PFSK-1 (cell line): ENCODE measurements around the gene DIP2A.

Experiments
- POLR2AphosphoS5 ChIP-seq: IDR thresholded peaks from 2 replicates; pipeline ENCODE4 v1.6.1; 2012; ENCODE audit warnings: low read depth, mild to moderate bottlenecking, control low read depth, low read length, moderate library complexity
- SIN3A ChIP-seq: IDR thresholded peaks from 2 replicates; pipeline ENCODE4 v1.6.1; 2012; ENCODE audit warnings: mild to moderate bottlenecking, low read length, moderate library complexity, borderline replicate concordance; ENCODE audit not compliant: insufficient read depth
- TAF1 ChIP-seq: IDR thresholded peaks from 2 replicates; pipeline ENCODE4 v1.6.1; 2012; ENCODE audit warnings: low read length, control low read depth, borderline replicate concordance; ENCODE audit not compliant: insufficient read depth
- TF ChIP-seq, protein P1 (sequence below), 2 experiments: IDR thresholded peaks; 2 replicates each; pipeline versions ENCODE4 v1.6.1 to v1.8.0; 2011 to 2012; ENCODE audit warnings: low read depth in 2 of 2, low read length in 2 of 2, control low read depth in 1 of 2, inconsistent platforms in 1 of 2, mild to moderate bottlenecking in 1 of 2, moderate library complexity in 1 of 2; ENCODE audit not compliant: insufficient read depth in 1 of 2

- TF ChIP-seq POLR2AphosphoS5, result no peak
- TF ChIP-seq SIN3A, result no peak
- TF ChIP-seq, protein P1, sequence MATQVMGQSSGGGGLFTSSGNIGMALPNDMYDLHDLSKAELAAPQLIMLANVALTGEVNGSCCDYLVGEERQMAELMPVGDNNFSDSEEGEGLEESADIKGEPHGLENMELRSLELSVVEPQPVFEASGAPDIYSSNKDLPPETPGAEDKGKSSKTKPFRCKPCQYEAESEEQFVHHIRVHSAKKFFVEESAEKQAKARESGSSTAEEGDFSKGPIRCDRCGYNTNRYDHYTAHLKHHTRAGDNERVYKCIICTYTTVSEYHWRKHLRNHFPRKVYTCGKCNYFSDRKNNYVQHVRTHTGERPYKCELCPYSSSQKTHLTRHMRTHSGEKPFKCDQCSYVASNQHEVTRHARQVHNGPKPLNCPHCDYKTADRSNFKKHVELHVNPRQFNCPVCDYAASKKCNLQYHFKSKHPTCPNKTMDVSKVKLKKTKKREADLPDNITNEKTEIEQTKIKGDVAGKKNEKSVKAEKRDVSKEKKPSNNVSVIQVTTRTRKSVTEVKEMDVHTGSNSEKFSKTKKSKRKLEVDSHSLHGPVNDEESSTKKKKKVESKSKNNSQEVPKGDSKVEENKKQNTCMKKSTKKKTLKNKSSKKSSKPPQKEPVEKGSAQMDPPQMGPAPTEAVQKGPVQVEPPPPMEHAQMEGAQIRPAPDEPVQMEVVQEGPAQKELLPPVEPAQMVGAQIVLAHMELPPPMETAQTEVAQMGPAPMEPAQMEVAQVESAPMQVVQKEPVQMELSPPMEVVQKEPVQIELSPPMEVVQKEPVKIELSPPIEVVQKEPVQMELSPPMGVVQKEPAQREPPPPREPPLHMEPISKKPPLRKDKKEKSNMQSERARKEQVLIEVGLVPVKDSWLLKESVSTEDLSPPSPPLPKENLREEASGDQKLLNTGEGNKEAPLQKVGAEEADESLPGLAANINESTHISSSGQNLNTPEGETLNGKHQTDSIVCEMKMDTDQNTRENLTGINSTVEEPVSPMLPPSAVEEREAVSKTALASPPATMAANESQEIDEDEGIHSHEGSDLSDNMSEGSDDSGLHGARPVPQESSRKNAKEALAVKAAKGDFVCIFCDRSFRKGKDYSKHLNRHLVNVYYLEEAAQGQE (IDR thresholded peaks at IDR 0.05; ENCODE audit: insufficient read depth in 1 of 2, low read depth in 2 of 2, low read length in 2 of 2), result no peak
- no peak for TF ChIP-seq TAF1
Observed at GRCh38 chr21:46551636-46552241, 93.0 kb downstream of the DIP2A start.
